ENCODE results near the gene DLG5. TPM values are rescaled to one million over a fixed set of nuclear protein-coding genes. Genes with fewer than 3 reads are reported as not detected.

The DLG5 gene
- total and polyA plus RNA-seq, 4 donors: 10.0 to 70.6 (median 35.4) TPM

DNA sequence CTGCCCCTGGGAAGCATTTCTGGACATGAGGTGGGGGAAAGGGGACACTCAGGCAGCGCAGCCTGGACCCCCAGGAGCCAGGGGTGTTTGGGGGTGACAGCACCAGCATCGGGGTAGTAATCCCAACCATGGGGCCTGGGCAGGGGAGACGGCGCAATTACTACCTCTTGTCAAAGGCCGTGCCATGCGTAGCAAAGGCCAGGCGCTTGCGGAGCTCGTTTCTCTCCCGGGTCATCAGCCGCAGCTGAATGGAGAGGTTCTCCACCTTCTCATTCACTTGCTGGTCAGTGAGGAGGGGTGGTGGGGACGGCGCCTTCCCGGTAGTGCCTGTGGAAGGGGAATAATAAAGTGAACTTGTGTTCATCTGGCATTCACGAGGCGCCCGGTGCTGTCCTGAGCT lies 70.0 kb downstream of the DLG5 start:
- DNase-seq (no peak), ATAC-seq (ENCODE audit: low FRiP score) (peak; percentile 40)
- 92 to 93% methylated on average over 17 of the region's 17 CpGs for WGBS, 2 donors
- no peaks in the 10 kb centered on the region for H3K4me1 ChIP-seq (ENCODE audit: control insufficient read depth in 1 of 2, insufficient read depth in 2 of 2, low read length in 2 of 2)
- no peak overlapping the region for H3K4me3 ChIP-seq (ENCODE audit: low read length in 2 of 2)
- H3K36me3 ChIP-seq (ENCODE audit: control insufficient read depth in 1 of 2, insufficient read depth in 2 of 2, low read length in 1 of 2): peaks cover 0 to 4% of the 10 kb centered on the region in 2 donors
- H3K27me3 ChIP-seq (ENCODE audit: control insufficient read depth in 1 of 2, insufficient read depth in 2 of 2, low read length in 1 of 2): no peaks in the 10 kb centered on the region
- no peaks in the 10 kb centered on the region for H3K9me3 ChIP-seq (ENCODE audit: control insufficient read depth, low read length)
- no peak overlapping the region for H3K27ac ChIP-seq (ENCODE audit: low read depth in 1 of 2, low read length in 2 of 2)
- intact Hi-C loops (cut with DNase I): no loop called here

DNA sequence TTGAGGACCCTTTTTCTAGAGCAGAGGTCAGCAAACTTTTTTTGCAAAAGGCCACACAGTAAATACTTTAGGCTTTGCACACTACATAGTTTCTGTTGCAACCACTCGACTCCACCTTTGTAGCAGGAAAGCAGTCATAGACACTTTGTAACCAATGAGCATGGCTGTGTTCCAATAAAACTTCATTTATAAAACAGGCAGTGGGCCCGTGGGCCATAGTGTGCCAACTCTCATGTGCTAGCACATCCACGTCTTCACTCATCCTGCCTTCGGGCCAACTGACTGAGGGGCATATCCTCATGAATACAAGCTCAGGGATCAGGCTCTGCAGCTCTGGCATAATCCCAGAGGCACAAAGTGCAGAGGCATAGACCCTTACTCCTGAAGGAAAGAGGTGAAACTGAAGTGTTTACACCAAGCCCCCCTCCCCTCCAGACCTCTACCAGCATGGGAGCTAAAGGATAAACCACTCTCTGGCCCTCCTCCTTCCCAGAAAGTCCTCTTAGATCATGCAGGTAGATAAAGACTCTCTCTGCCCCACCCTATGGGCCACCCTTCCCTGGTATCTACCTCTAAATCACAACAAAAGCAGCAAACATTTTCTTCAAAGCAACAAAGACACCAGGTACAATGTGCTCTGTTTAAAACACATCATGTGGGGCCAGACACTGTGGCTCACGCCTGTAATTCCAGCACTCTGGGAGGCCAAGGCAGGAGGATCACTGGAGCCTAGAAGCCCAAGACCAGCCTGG lies 71.0 kb downstream of the DLG5 start:
- ATAC-seq (ENCODE audit: low FRiP score) (no peak), DNase-seq (no peak)
- Histone ChIP-seq H3K36me3 (ENCODE audit: control insufficient read depth in 1 of 2, insufficient read depth in 2 of 2, low read length in 1 of 2) (peaks cover 0 to 4% of the 10 kb centered on the region in 2 donors), H3K27me3 (ENCODE audit: control insufficient read depth in 1 of 2, insufficient read depth in 2 of 2, low read length in 1 of 2) (no peaks in the 10 kb centered on the region), H3K9me3 (ENCODE audit: control insufficient read depth, low read length) (no peaks in the 10 kb centered on the region), H3K27ac (ENCODE audit: low read depth in 1 of 2, low read length in 2 of 2) (no peak overlapping the region), H3K4me1 (ENCODE audit: control insufficient read depth in 1 of 2, insufficient read depth in 2 of 2, low read length in 2 of 2) (no peaks in the 10 kb centered on the region), H3K4me3 (ENCODE audit: low read length in 2 of 2) (no peak overlapping the region)
- intact Hi-C loops (cut with DNase I): no loop called here
- 33 to 41% methylated on average over 5 of the region's 5 CpGs for WGBS, 2 donors

- no peaks in the 10 kb centered on the region for H3K9me3 ChIP-seq (ENCODE audit: control insufficient read depth, low read length)
- no peaks in the 10 kb centered on the region for H3K4me1 ChIP-seq (ENCODE audit: control insufficient read depth in 1 of 2, insufficient read depth in 2 of 2, low read length in 2 of 2)
- no peaks in the 10 kb centered on the region for H3K27me3 ChIP-seq (ENCODE audit: control insufficient read depth in 1 of 2, insufficient read depth in 2 of 2, low read length in 1 of 2)
- H3K27ac ChIP-seq (ENCODE audit: low read depth in 1 of 2, low read length in 2 of 2): no peak overlapping the region
- intact Hi-C loops (cut with DNase I): no loop called here
- H3K36me3 ChIP-seq (ENCODE audit: control insufficient read depth in 1 of 2, insufficient read depth in 2 of 2, low read length in 1 of 2): peaks cover 0 to 4% of the 10 kb centered on the region in 2 donors
- 94 to 96% methylated on average over 6 of the region's 6 CpGs for WGBS, 2 donors
- ATAC-seq (ENCODE audit: low FRiP score) (no peak), DNase-seq (no peak)
- H3K4me3 ChIP-seq (ENCODE audit: low read length in 2 of 2): no peak overlapping the region
Observed at GRCh38 chr10:77854115-77854514, 72.4 kb downstream of the DLG5 start.

DNA sequence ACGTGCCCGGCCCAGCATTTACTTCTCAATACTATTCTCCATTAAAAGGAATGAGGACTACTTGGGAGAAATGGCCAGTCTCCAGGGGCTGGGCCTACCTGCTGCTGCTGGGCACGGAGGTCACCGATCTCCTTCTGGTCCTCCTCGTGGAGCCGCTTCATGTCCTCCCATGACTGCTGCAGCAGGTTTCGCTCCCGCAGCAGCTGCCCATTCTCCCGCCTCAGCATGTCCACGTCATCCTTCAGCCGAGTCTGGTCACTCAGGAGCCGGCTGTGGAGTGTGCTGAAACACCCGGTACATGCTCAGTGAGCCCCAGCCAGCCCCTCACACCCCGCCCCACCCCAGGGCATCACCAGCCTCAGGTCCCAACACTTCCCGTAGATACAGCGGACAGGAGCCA lies 73.3 kb downstream of the DLG5 start:
- Histone ChIP-seq H3K4me3 (ENCODE audit: low read length in 2 of 2) (no peak overlapping the region), H3K9me3 (ENCODE audit: control insufficient read depth, low read length) (no peaks in the 10 kb centered on the region), H3K27me3 (ENCODE audit: control insufficient read depth in 1 of 2, insufficient read depth in 2 of 2, low read length in 1 of 2) (no peaks in the 10 kb centered on the region), H3K4me1 (ENCODE audit: control insufficient read depth in 1 of 2, insufficient read depth in 2 of 2, low read length in 2 of 2) (no peaks in the 10 kb centered on the region), H3K27ac (ENCODE audit: low read depth in 1 of 2, low read length in 2 of 2) (no peak overlapping the region), H3K36me3 (ENCODE audit: control insufficient read depth in 1 of 2, insufficient read depth in 2 of 2, low read length in 1 of 2) (peaks cover 0 to 4% of the 10 kb centered on the region in 2 donors)
- 95 to 98% methylated on average over 16 of the region's 16 CpGs for WGBS, 2 donors
- intact Hi-C loops (cut with DNase I): no loop called here
- DNase-seq (no peak), ATAC-seq (ENCODE audit: low FRiP score) (no peak)

- 83 to 88% methylated on average over 17 of the region's 17 CpGs for WGBS, 2 donors
- DNase-seq: peak in 1 of 2 donors; percentile 68
- intact Hi-C loops (cut with DNase I): no loop called here
- no peaks in the 10 kb centered on the region for H3K9me3 ChIP-seq (ENCODE audit: control insufficient read depth, low read length)
- no peak for ATAC-seq (ENCODE audit: low FRiP score)
- no peak overlapping the region for H3K4me3 ChIP-seq (ENCODE audit: low read length in 2 of 2)
- H3K27me3 ChIP-seq (ENCODE audit: control insufficient read depth in 1 of 2, insufficient read depth in 2 of 2, low read length in 1 of 2): no peaks in the 10 kb centered on the region
- H3K4me1 ChIP-seq (ENCODE audit: control insufficient read depth in 1 of 2, insufficient read depth in 2 of 2, low read length in 2 of 2): no peaks in the 10 kb centered on the region
- peaks cover 0 to 4% of the 10 kb centered on the region in 2 donors for H3K36me3 ChIP-seq (ENCODE audit: control insufficient read depth in 1 of 2, insufficient read depth in 2 of 2, low read length in 1 of 2)
- H3K27ac ChIP-seq (ENCODE audit: low read depth in 1 of 2, low read length in 2 of 2): no peak overlapping the region
Observed at GRCh38 chr10:77850620-77851231, 75.8 kb downstream of the DLG5 start.

- Histone ChIP-seq H3K9me3 (ENCODE audit: control insufficient read depth, low read length) (no peaks in the 10 kb centered on the region), H3K4me3 (ENCODE audit: low read length in 2 of 2) (no peak overlapping the region), H3K4me1 (ENCODE audit: control insufficient read depth in 1 of 2, insufficient read depth in 2 of 2, low read length in 2 of 2) (no peaks in the 10 kb centered on the region), H3K27me3 (ENCODE audit: control insufficient read depth in 1 of 2, insufficient read depth in 2 of 2, low read length in 1 of 2) (no peaks in the 10 kb centered on the region), H3K36me3 (ENCODE audit: control insufficient read depth in 1 of 2, insufficient read depth in 2 of 2, low read length in 1 of 2) (peaks cover 0 to under 1% of the 10 kb centered on the region in 2 donors), H3K27ac (ENCODE audit: low read depth in 1 of 2, low read length in 2 of 2) (no peak overlapping the region)
- DNase-seq (no peak), ATAC-seq (ENCODE audit: low FRiP score) (no peak)
- WGBS, 2 donors: 69 to 77% methylated on average over 12 of the region's 12 CpGs
- intact Hi-C loops (cut with DNase I): loop anchor here (5.0 kb wide), 3 partner anchors 78 to 178 kb away; partner anchors contain the start of genes DLG5 (in 2 of the 2) and POLR3A (in 1 of the 2)
Observed at GRCh38 chr10:77849039-77849664, 77.4 kb downstream of the DLG5 start.

DNA sequence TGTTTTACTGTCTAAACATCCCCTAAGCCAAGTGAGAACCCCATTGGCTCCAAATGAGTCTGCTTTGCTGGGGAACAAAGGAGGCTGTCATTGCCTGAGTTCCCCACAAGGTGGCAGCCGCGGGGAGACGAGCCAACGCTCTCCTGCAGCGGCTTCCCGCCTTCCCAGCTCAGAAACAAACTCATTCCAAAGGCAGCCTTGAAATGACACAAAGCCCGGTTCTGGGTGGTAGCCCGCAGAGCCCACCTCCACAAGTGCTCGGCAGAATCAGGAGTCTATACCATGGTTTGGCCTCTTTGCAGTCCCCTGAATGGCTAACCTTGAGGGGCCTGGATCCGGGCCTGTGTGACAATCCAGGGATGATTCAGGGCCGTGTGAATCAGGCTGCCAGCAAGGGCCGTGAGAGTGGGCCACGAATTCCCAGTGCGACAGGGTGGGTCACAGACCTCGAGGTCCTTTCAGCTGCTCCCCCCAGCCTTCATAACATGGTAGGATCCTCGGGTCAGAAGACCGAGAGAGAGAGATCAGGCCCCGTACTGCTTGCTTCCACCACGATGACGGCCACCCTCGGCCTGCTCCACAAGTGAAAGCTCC lies 79.7 kb downstream of the DLG5 start:
- ATAC-seq (ENCODE audit: low FRiP score): peak; percentile 85
- Histone ChIP-seq H3K4me3 (ENCODE audit: low read length in 2 of 2) (no peak overlapping the region), H3K27ac (ENCODE audit: low read depth in 1 of 2, low read length in 2 of 2) (peak overlapping the region in 1 of 2 donors; percentile 2), H3K27me3 (ENCODE audit: control insufficient read depth in 1 of 2, insufficient read depth in 2 of 2, low read length in 1 of 2) (no peaks in the 10 kb centered on the region), H3K36me3 (ENCODE audit: control insufficient read depth in 1 of 2, insufficient read depth in 2 of 2, low read length in 1 of 2) (peaks cover 0 to 4% of the 10 kb centered on the region in 2 donors), H3K4me1 (ENCODE audit: control insufficient read depth in 1 of 2, insufficient read depth in 2 of 2, low read length in 2 of 2) (no peaks in the 10 kb centered on the region), H3K9me3 (ENCODE audit: control insufficient read depth, low read length) (no peaks in the 10 kb centered on the region)
- intact Hi-C loops (cut with DNase I): loop anchor here (2.0 to 5.0 kb wide), 5 partner anchors 80 to 182 kb away; partner anchors contain the start of genes DLG5 (in 2 of the 2) and POLR3A (in 2 of the 2)
- 10 to 11% methylated on average over 21 of the region's 21 CpGs for WGBS, 2 donors
- DNase-seq: peak; percentile 76 to 92

DNA sequence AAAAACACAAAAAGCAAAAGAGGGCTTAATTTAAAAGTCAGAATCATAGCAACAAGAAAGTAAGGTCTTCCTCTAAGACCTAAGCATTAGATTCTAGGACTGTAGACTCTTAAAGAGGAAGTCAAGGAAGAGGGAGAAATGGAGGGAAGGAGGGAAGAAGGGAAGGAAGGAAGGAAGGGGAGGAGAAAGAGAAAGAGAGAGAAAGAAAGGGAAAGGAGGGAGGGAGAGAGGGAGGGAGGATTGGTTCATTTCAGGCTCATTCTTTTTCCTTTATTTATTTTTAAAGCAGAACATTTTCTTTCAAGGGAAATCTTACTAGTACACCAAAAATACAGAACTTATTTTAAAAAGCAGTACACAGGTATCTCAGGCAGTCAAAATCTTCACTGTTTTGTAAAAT lies 81.1 kb downstream of the DLG5 start:
- no peak for DNase-seq
- no peak for ATAC-seq (ENCODE audit: low FRiP score)
- H3K27me3 ChIP-seq (ENCODE audit: control insufficient read depth in 1 of 2, insufficient read depth in 2 of 2, low read length in 1 of 2): no peaks in the 10 kb centered on the region
- intact Hi-C loops (cut with DNase I): loop anchor here (5.0 kb wide), 3 partner anchors 82 to 182 kb away; partner anchors contain the start of genes DLG5 (in 2 of the 2) and POLR3A (in 1 of the 2)
- no peak overlapping the region for H3K27ac ChIP-seq (ENCODE audit: low read depth in 1 of 2, low read length in 2 of 2)
- H3K9me3 ChIP-seq (ENCODE audit: control insufficient read depth, low read length): no peaks in the 10 kb centered on the region
- no peaks in the 10 kb centered on the region for H3K4me1 ChIP-seq (ENCODE audit: control insufficient read depth in 1 of 2, insufficient read depth in 2 of 2, low read length in 2 of 2)
- peaks cover 3 to 6% of the 10 kb centered on the region in 2 donors for H3K36me3 ChIP-seq (ENCODE audit: control insufficient read depth in 1 of 2, insufficient read depth in 2 of 2, low read length in 1 of 2)
- H3K4me3 ChIP-seq (ENCODE audit: low read length in 2 of 2): no peak overlapping the region
